ENCODE measurements around the gene MIPEP. TPM values are rescaled to one million over a fixed set of nuclear protein-coding genes. Genes with fewer than 3 reads are reported as not detected.

The MIPEP gene
- total RNA-seq, 3 donors from 2014 or later, result 11.0 to 23.0 (median 20.0) TPM

- Histone ChIP-seq H3K36me3 (no peaks in the 10 kb centered on the region), H3K4me1 (no peaks in the 10 kb centered on the region), H3K27ac (no peak overlapping the region), H3K4me3 (no peak overlapping the region), H3K27me3 (no peaks in the 10 kb centered on the region), H3K9me3 (no peaks in the 10 kb centered on the region)
- no peak for DNase-seq (ENCODE audit: low spot score in 2 of 2)
- TF ChIP-seq POLR2AphosphoS5 (IDR thresholded peaks at IDR 0.05) (no peak), POLR2A (IDR thresholded peaks at IDR 0.05) (no peak)
- TF ChIP-seq, protein P1, sequence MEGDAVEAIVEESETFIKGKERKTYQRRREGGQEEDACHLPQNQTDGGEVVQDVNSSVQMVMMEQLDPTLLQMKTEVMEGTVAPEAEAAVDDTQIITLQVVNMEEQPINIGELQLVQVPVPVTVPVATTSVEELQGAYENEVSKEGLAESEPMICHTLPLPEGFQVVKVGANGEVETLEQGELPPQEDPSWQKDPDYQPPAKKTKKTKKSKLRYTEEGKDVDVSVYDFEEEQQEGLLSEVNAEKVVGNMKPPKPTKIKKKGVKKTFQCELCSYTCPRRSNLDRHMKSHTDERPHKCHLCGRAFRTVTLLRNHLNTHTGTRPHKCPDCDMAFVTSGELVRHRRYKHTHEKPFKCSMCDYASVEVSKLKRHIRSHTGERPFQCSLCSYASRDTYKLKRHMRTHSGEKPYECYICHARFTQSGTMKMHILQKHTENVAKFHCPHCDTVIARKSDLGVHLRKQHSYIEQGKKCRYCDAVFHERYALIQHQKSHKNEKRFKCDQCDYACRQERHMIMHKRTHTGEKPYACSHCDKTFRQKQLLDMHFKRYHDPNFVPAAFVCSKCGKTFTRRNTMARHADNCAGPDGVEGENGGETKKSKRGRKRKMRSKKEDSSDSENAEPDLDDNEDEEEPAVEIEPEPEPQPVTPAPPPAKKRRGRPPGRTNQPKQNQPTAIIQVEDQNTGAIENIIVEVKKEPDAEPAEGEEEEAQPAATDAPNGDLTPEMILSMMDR (IDR thresholded peaks at IDR 0.05), result no peak
- intact Hi-C loops (cut with DNase I; ENCODE audit: low total_unique reads), result no loop called here
These were observed 170.2 kb downstream of the MIPEP start for GRCh38 chr13:23718996-23719395.

DNA sequence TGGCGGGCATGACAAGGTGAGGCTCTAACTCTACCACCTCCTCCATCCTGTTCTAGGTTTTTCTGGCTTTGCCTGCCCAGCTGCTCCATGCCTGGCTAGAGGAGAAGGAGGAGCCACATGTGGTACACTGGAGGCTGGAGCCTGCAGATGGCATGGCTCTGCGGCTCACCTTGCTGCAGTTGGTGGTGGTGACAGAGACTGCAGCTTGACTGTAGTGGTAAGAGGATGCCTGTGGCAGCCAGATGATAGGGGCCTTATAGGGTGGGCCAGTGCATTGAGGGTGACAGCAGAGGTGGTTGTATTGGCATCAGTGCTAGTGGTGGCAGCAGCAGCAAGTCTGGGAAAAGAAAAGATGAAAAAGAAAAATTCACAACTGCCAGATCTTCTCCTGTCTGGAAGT lies 172.8 kb downstream of the MIPEP start:
- no peak overlapping the region for H3K4me3 ChIP-seq

DNA sequence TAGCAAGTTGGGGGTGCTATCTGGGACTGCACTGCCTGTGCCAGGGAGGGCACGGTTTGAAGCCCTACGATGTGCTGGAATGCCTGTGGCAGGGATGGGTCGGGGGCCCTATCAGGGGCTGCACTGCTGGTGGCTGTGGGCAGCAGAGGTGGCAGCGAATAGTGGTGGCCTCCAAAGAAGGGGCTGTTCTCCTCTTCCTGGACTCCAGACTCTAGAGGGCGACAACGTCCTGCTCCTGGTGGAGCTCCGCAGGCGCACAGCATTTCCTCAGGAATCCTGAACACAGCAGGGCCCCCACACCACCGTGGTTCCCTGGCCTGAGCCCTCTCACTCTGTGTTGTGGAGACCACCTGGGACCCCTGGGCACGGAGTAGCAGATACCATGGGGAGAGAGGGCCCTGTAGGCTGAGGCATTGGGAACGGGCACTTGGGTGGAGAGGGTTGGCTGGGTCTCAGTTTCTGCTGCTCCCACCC lies 173.4 kb downstream of the MIPEP start:
- no peak for DNase-seq (ENCODE audit: low spot score in 2 of 2)

More for the DNA sequence above, 172.8 kb downstream of the MIPEP start:
- intact Hi-C loops (cut with DNase I; ENCODE audit: low total_unique reads), result no loop called here
- Histone ChIP-seq H3K27ac (no peak overlapping the region), H3K27me3 (no peaks in the 10 kb centered on the region), H3K9me3 (peaks cover 0 to 5% of the 10 kb centered on the region in 2 donors), H3K4me1 (no peaks in the 10 kb centered on the region), H3K36me3 (no peaks in the 10 kb centered on the region)
- TF ChIP-seq POLR2AphosphoS5 (IDR thresholded peaks at IDR 0.05) (no peak), POLR2A (IDR thresholded peaks at IDR 0.05) (no peak)
- TF ChIP-seq, protein P1 (IDR thresholded peaks at IDR 0.05), result no peak
- no peak for DNase-seq (ENCODE audit: low spot score in 2 of 2)

DNA sequence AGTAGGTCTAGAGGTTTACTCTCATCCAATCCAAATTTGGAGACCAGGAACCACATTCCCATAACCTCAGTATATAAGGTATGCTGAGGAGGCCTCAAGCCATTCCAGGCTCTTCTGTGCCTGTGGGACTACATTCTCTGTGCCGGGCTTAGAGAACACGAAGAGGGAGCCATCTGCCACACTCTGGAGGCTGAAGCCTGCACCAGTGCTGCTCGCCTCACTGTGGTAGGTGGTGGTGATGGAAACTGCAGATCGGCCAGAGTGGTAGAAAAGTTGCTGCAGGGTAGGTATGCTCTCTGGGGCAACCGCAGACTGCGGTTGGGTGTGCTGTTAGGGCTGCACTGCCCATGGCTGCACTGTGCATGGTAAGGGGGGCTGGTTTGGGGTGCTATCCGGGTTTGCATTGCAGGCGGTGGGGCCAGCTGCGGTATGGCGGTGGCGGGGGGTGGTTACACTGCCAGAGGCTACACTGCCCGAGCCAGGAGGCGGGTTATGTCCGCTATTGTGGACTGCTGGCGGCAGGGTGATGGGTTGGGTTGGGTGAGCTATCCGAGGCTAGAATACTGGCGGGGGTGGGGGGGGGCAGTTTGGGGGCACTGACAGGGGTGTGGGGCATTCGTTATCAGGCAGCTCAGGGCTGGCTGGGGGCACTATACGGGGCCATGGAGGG lies 174.0 kb downstream of the MIPEP start:
- Histone ChIP-seq H3K4me3 (no peak overlapping the region), H3K4me1 (no peaks in the 10 kb centered on the region), H3K36me3 (no peaks in the 10 kb centered on the region), H3K27ac (no peak overlapping the region), H3K27me3 (no peaks in the 10 kb centered on the region), H3K9me3 (peaks cover 0 to 5% of the 10 kb centered on the region in 2 donors)
- DNase-seq (ENCODE audit: low spot score in 2 of 2), result no peak
- TF ChIP-seq, protein P1 (IDR thresholded peaks at IDR 0.05), result no peak
- TF ChIP-seq POLR2A (IDR thresholded peaks at IDR 0.05) (no peak), POLR2AphosphoS5 (IDR thresholded peaks at IDR 0.05) (no peak)
- intact Hi-C loops (cut with DNase I; ENCODE audit: low total_unique reads), result no loop called here

More for the DNA sequence above, 173.4 kb downstream of the MIPEP start:
- no peak overlapping the region for H3K4me3 ChIP-seq
- intact Hi-C loops (cut with DNase I; ENCODE audit: low total_unique reads), result no loop called here
- H3K4me1 ChIP-seq, result no peaks in the 10 kb centered on the region
- H3K36me3 ChIP-seq, result no peaks in the 10 kb centered on the region
- TF ChIP-seq POLR2A (IDR thresholded peaks at IDR 0.05) (no peak), POLR2AphosphoS5 (IDR thresholded peaks at IDR 0.05) (no peak)
- TF ChIP-seq, protein P1 (IDR thresholded peaks at IDR 0.05), result no peak
- no peaks in the 10 kb centered on the region for H3K27me3 ChIP-seq
- H3K27ac ChIP-seq, result no peak overlapping the region
- peaks cover 0 to 5% of the 10 kb centered on the region in 2 donors for H3K9me3 ChIP-seq

DNA sequence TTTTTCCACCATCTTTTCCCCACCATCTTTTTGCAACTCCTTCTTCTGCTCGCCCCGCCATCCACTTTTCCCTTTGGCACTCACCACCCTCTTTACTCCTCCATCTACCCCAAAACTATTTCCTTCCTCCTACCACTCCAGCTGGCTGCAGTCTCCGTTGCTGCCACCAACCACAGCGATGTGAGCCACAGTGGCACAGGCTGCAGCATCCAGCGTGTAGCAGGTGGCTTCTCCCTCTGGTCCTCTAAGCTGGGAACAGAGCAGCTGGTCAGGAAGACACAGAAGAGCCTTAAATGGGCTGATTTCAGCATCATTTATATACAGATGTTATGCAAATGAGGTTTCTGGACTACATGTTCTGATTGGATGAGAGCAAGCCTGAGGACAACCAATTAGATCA lies 174.5 kb downstream of the MIPEP start:
- H3K27me3 ChIP-seq, result no peaks in the 10 kb centered on the region
- H3K36me3 ChIP-seq, result no peaks in the 10 kb centered on the region
- no peaks in the 10 kb centered on the region for H3K4me1 ChIP-seq
- no peak overlapping the region for H3K4me3 ChIP-seq
- intact Hi-C loops (cut with DNase I; ENCODE audit: low total_unique reads), result no loop called here
- TF ChIP-seq POLR2A (IDR thresholded peaks at IDR 0.05) (no peak), POLR2AphosphoS5 (IDR thresholded peaks at IDR 0.05) (no peak)
- TF ChIP-seq, protein P1 (IDR thresholded peaks at IDR 0.05), result no peak
- no peak overlapping the region for H3K27ac ChIP-seq
- no peak for DNase-seq (ENCODE audit: low spot score in 2 of 2)
- H3K9me3 ChIP-seq, result peaks cover 0 to 5% of the 10 kb centered on the region in 2 donors

Data from breast epithelium (tissue), 4 donors.